HG03045 (cell line): ENCODE results near the gene PELO.

Source experiments
- ATAC-seq: cut with Tn5 transposase; IDR thresholded peaks from one replicate; pipeline ENCODE4 v1.9.1; 2021; ENCODE audit warnings: mild to moderate bottlenecking, moderate library complexity; ENCODE audit not compliant: unreplicated experiment

Gene PELO

DNA sequence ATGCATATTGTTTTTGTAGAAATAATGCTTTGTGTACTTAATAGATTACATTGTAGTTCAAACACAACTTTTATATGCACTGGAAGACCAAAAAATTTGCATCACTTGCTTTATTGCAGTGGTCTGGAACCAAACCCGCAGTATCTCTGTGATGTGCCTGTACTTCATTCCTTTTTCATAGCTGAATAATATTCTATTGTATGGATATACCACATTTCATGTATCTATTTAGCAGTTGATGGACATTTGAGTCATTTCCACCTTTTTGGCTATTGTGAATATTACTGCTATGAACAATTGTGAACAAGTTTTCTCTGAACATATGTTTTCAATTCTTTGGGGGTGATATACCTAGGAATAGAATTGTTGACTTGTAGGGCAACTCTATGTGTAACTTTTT lies 40.1 kb downstream of the PELO start:
- ATAC-seq, result no peak

DNA sequence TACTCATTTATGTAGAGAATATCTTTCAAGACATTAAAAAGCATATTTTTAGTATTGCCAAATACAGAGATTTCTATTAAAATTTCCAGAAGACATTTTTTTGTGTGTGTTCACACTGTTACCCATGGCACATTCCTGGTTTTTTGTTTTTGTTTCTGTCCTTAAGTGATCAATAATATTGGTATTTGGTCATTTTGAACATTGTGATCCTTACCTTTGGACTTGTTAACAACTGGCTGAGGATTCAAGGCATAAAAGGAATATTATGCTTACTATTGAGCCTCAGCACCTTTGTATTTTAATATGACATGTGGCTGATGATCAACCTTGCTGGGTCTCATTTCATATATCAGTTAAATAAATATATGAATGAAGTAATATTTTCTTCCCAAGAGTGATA lies 41.9 kb downstream of the PELO start:
- ATAC-seq, result no peak

DNA sequence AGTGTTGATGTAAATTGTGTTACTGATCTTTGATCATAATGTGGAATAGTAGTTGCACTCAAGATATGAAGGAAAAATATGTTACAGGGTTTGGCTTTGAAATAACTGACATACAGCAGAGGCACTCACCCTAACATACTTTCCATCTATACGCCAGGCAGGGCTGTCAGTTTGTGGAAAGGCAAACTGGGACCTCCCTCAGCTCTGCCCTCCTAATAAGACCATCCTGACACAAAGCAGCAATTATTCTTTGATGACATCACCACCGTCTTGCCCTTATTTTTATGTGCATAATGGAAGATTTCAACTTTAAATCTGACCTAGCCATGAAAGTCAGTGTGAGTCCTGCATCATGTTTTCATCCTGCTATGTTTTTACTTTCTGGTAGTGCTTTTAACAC lies 42.9 kb downstream of the PELO start:
- no peak for ATAC-seq

DNA sequence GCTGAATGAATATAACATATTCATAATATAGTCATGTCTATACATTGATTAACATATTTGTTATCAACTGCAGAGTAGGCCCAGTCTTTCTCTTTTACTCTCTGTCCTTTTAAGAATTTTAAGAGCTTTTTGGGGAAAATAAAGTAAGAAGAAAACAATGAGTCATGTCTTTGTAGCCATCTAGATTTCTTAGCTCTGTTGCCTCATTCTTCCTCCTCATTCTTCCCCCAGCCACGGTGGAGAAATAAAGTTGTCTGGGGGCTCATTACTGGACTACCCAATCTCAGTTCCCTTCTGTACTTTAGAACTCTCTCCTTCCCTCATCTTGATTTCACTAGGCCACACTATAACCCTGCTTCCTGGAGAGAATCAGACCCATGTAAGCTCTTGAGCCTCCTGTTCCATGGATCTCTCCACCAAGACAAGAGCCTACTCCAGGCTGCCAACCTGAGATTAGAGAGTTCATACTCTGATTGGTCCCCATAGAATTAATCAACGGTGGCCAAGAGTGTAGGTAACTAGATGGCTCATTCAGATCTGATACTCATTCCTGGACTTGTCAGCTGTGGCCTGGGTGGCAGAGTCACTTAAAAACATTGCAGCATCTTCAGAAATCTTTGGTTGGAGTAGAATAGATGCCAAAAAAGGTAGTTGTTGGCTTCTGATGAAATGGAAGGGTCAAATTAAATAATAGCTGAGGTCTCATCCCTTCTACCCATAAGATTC lies 44.2 kb downstream of the PELO start:
- no peak for ATAC-seq

DNA sequence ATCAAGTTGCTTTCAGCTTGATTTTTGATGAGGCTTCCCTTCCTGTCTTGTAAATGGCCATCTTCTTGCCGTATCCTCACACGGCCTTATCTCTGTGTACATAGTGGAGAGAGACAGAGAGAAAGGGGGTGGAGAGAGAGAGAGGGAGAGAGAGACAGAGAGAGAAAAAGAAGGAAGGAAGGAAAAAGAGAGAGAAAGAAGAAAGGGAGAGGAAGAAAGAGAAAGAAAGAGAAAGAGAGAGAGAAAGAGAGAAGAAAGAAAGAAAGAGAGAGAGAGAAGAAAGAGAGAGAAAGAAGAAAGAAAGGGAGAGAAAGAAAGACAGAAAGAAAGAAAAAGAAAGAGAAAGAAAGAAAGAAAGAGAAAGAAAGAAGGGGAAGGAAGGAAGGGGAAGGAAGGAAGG lies 46.6 kb downstream of the PELO start:
- no peak for ATAC-seq

DNA sequence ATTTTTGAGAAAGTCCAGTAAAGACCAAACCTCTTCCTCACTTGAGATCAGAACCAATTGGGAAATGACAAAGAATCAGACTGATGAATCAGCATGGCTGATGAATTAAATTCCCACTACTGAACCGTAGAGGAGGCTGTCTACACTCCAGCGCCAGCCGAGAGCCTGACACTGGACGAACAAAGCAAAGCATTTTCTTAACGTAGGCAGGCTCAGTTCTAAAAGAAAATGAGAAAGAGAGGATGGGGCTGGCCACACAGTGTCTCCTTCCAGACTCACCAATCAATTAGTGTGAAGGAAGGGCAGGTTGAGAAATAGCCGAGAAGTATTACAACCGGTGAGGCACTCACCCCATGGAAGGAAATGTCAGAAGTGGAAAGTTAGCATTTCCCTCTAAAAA lies 49.4 kb downstream of the PELO start:
- no peak for ATAC-seq
